K562 (cell line): ENCODE measurements around the gene KLHL18. TPM values are rescaled to one million over a fixed set of nuclear protein-coding genes. Genes with fewer than 3 reads are reported as not detected.

Experiments used
- ATAC-seq: fragments of 200-7000 bp; cut with Tn5 transposase; 3 replicates; pipeline ENCODE4 v1.9.1; 2020; ENCODE audit warnings: moderate library complexity
- BruUV-seq: library from RNA; stranded (reverse); fragments of 400-500 nt; replicated peaks from 2 replicates; lab custom pipeline; 2021; lab: Mats Ljungman, UMichigan
- CTCF ChIA-PET: fragments of 300-600 bp; formaldehyde crosslinking; extraction: SDS; loops from one replicate; lab custom pipeline; 2021; ENCODE audit warnings: low intra/inter-chr PET ratio; lab: Yijun Ruan, JAX
- POLR2A ChIA-PET: fragments of 300-600, 350-650 bp; sonication (Branson Sonifier 250); formaldehyde crosslinking; extraction: SDS; loops from one replicate; lab custom pipeline; 2021; ENCODE audit warnings: antibody characterized with exemption, inconsistent platforms; lab: Yijun Ruan, JAX
- DNase-seq, 4 experiments: peaks; one replicate each; pipeline versions ENCODE4 v3.0.0 to v3.0.0-alpha.2; 2011 to 2018; ENCODE audit warnings: low spot score in 3 of 4, mixed read lengths in 3 of 4; ENCODE audit errors: extremely low read depth in 1 of 4
- FAIRE-seq: peaks from 2 replicates; lab custom pipeline; 2011; peaks lifted over from hg19 to GRCh38; lab: Jason Lieb, UNC
- H2AFZ ChIP-seq: 2 replicates; pipeline ENCODE4 v1.6.0; 2011; ENCODE audit warnings: low read depth, low read length, control low read depth, inconsistent platforms
- H3K27ac ChIP-seq: fragments of 200-600 bp; 3 replicates; pipeline ENCODE4 v1.8.0; 2011; ENCODE audit warnings: low read depth, mild to moderate bottlenecking, control low read depth, inconsistent platforms, low read length, moderate library complexity, mixed read lengths; ENCODE audit errors: extremely low read depth
- H3K27me3 ChIP-seq, 2 experiments: fragments of 300-600 bp in 1 of 2; 2 replicates in 1 of 2; 3 replicates in 1 of 2; pipeline versions ENCODE4 v1.6.0 to v1.8.0; 2011; ENCODE audit warnings: inconsistent platforms in 2 of 2, low read length in 2 of 2, mild to moderate bottlenecking in 1 of 2, mixed read lengths in 1 of 2, moderate library complexity in 1 of 2; ENCODE audit not compliant: control insufficient read depth in 2 of 2, insufficient read depth in 2 of 2
- H3K36me3 ChIP-seq: fragments of 300-600 bp; 3 replicates; pipeline ENCODE4 v1.8.0; 2011; ENCODE audit warnings: mild to moderate bottlenecking, low read length, inconsistent platforms; ENCODE audit not compliant: control insufficient read depth, insufficient read depth
- H3K4me1 ChIP-seq, 2 experiments: fragments of 200-600 bp in 1 of 2; replicated peaks in 1 of 2; 2 replicates in 1 of 2; 3 replicates in 1 of 2; pipeline versions ENCODE4 v1.5.1 to v1.8.0; 2011; ENCODE audit warnings: inconsistent platforms in 2 of 2, low read length in 2 of 2, mild to moderate bottlenecking in 1 of 2, mixed read lengths in 1 of 2, moderate library complexity in 1 of 2; ENCODE audit not compliant: control insufficient read depth in 2 of 2, insufficient read depth in 2 of 2
- H3K4me2 ChIP-seq: 2 replicates; pipeline ENCODE4 v1.6.1; 2011; ENCODE audit warnings: low read length, control low read depth, inconsistent platforms, mixed read lengths; ENCODE audit not compliant: insufficient read depth
- H3K4me3 ChIP-seq: fragments of 200-600 bp; sonication (generic), shearing (Covaris generic); 2 replicates; pipeline ENCODE4 v1.5.1; 2016; ENCODE audit warnings: control low read depth, inconsistent platforms
- H3K79me2 ChIP-seq: fragments of 200-600 bp; 3 replicates; pipeline ENCODE4 v1.8.0; 2011; ENCODE audit warnings: low read length, inconsistent platforms; ENCODE audit not compliant: control insufficient read depth, insufficient read depth
- H3K9ac ChIP-seq, 2 experiments: 2 replicates each; pipeline versions ENCODE4 v1.6.0 to v1.6.1; 2011; ENCODE audit warnings: low read depth in 2 of 2, low read length in 2 of 2, control low read depth in 1 of 2, inconsistent platforms in 1 of 2, mild to moderate bottlenecking in 1 of 2, mixed read lengths in 1 of 2; ENCODE audit not compliant: insufficient read depth in 1 of 2
- H3K9me1 ChIP-seq: one replicate; pipeline ENCODE4 v1.6.0; 2011; ENCODE audit warnings: inconsistent platforms, mild to moderate bottlenecking, low read length, moderate library complexity; ENCODE audit not compliant: control insufficient read depth, insufficient read depth
- H3K9me3 ChIP-seq: replicated peaks from 2 replicates; pipeline ENCODE4 v1.5.1; 2011; ENCODE audit warnings: low read depth, low read length, inconsistent platforms; ENCODE audit not compliant: control insufficient read depth, insufficient read depth
- H4K20me1 ChIP-seq: replicated peaks from 2 replicates; pipeline ENCODE4 v1.6.1; 2011; ENCODE audit warnings: low read length, inconsistent platforms, mixed read lengths; ENCODE audit not compliant: control insufficient read depth, insufficient read depth
- ARID2 ChIP-seq: fragments of 450-650 bp; IDR thresholded peaks from 2 replicates; pipeline ENCODE4 v1.6.1; 2017; ENCODE audit warnings: antibody characterized with exemption, mild to moderate bottlenecking
- CC2D1A ChIP-seq: fragments of 450-650 bp; IDR thresholded peaks from 2 replicates; pipeline ENCODE4 v1.6.1; 2017; ENCODE audit warnings: mild to moderate bottlenecking
- FOXK2 ChIP-seq, 2 experiments: fragments of 450-650 bp; IDR thresholded peaks in 1 of 2; conservative IDR thresholded peaks in 1 of 2; 2 replicates each; pipeline ENCODE4 v1.6.1; 2016; ENCODE audit warnings: low read depth in 2 of 2, mild to moderate bottlenecking in 1 of 2
- HCFC1 ChIP-seq: IDR thresholded peaks from 2 replicates; pipeline ENCODE4 v1.6.1; 2012; ENCODE audit warnings: low read depth, low read length, improper control_type of control experiment
- HNRNPUL1 ChIP-seq: fragments of 200-400 bp; formaldehyde crosslinking; IDR thresholded peaks from 2 replicates; pipeline ENCODE4 v1.6.1; 2017; ENCODE audit warnings: low read length
- KLF16 ChIP-seq: IDR thresholded peaks from 2 replicates; pipeline ENCODE4 v1.6.1; 2016; ENCODE audit warnings: antibody characterized with exemption
- MECOM ChIP-seq: fragments of 250-450 bp; sonication (Bioruptor Pico); IDR thresholded peaks from 2 replicates; pipeline ENCODE4 v1.8.0; 2022; ENCODE audit warnings: inconsistent platforms
- MEIS2 ChIP-seq: fragments of 450-650 bp; IDR thresholded peaks from 2 replicates; pipeline ENCODE4 v1.6.1; 2014; ENCODE audit warnings: mild to moderate bottlenecking; ENCODE audit not compliant: partially characterized antibody
- NBN ChIP-seq: fragments of 450-650 bp; IDR thresholded peaks from 2 replicates; pipeline ENCODE4 v1.6.1; 2016; ENCODE audit warnings: low read depth, mild to moderate bottlenecking
- NEUROD1 ChIP-seq: fragments of 150-350 bp; IDR thresholded peaks from 2 replicates; pipeline ENCODE4 v1.6.1; 2014; ENCODE audit warnings: borderline replicate concordance, low read length, low read depth; ENCODE audit not compliant: partially characterized antibody
- SMARCA4 ChIP-seq: fragments of 450-650 bp; IDR thresholded peaks from 2 replicates; pipeline ENCODE4 v1.6.1; 2016
- VEZF1 ChIP-seq: fragments of 200-800 bp; sonication (Bioruptor generic); IDR thresholded peaks from 2 replicates; pipeline ENCODE4 v1.6.1; 2017; ENCODE audit warnings: missing genetic modification characterization, missing compliant biosample characterization
- WGBS: fragments of 100-300 bp; shearing (Covaris generic); methylation state at CpG from one replicate; pipeline ENCODE4 v1.1.6; 2016; ENCODE audit warnings: low coverage, mixed read lengths; ENCODE audit not compliant: insufficient coverage; ENCODE audit errors: missing lambda C conversion rate; 5-methylcytosine and 5-hydroxymethylcytosine counted together
- in situ Hi-C: fragments of 300-500 bp; cut with MboI; formaldehyde crosslinking; loops from 4 replicates; pipeline ENCODE4 v1.15.0; 2018; ENCODE audit warnings: inconsistent platforms, mixed read lengths
- intact Hi-C: fragments of 100-400 bp; cut with micrococcal nuclease; formaldehyde crosslinking; loops from 2 replicates; pipeline ENCODE4 v1.14.2; 2022
- polyA plus RNA-seq, 8 experiments: library from polyadenylated mRNA; depleted of rRNA in 4 of 8; stranded (reverse) in 5 of 8; unstranded in 3 of 8; fragments of >200 nt; fragmentation: Nextera tagmentation in 2 of 8; fragmentation: Illumina TruSeq in 1 of 8; extraction: Ambion mirVana in 2 of 8; extraction: Trizol in 1 of 8; gene quantifications; 2 replicates each; pipeline versions ENCODE4 v1.2.1 to v1.2.3, GENCODE V29; 2011 to 2014; ENCODE audit warnings: inconsistent platforms in 1 of 8, missing spikeins in 1 of 8
- total RNA-seq, 7 experiments: library from RNA; depleted of rRNA in 6 of 7; stranded (reverse); fragments of >200 nt in 6 of 7; fragmentation: Illumina TruSeq in 2 of 7; extraction: Trizol in 2 of 7; gene quantifications; 2 replicates each; pipeline versions ENCODE4 v1.2.1 to v1.2.3, GENCODE V29; 2011 to 2021; ENCODE audit warnings: low replicate concordance in 1 of 7
- TF ChIP-seq, protein P1 (sequence below): sonication (generic); formaldehyde crosslinking; IDR thresholded peaks from 2 replicates; pipeline ENCODE4 v1.8.0; 2023; ENCODE audit warnings: mild to moderate bottlenecking, missing genetic modification reagents
- TF ChIP-seq, protein P2 (sequence below): fragments of 450-650 bp; formaldehyde crosslinking; IDR thresholded peaks from 2 replicates; pipeline ENCODE4 v1.4.0; 2020; ENCODE audit warnings: mild to moderate bottlenecking, moderate library complexity

Gene KLHL18
- total and polyA plus RNA-seq, 9 of the 15 experiments (the other 6 are each of a cell fraction or from before 2014, with no cell fraction given) = 26.7 to 97.5 (median 48.7) TPM

DNA sequence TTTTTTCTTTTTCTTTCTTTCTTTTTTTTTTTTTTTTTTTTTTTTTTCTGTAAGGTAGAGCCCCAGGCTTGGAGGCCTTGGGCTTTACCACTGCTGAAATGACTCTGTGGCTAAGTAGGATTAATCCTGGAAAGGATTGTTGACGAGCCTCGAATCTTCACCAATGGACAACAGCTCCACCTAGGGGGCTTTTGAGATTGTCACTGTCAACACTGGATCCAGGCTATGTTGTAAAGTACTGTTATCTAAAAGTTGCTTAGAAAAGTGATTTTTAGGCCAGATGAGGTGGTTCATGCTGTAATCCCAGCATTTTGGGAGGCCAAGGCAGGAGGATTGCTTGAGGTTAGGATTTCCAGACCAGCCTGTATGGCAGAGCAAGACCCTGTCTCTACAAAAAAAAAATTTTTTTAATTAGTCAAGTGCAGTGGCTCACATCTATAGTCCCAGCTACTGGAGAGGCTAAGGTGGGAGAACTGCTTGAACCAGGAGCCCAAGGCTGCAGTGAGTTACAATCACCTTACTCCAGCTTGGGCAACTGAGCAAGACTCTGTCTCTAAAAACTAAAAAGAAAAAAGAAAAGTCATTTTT lies 41.6 kb downstream of the KLHL18 start:
- Histone ChIP-seq H3K4me1 (peaks cover 6 to 14% of the 10 kb centered on the region in 2 experiments; a peak in 3 of 5 replicates), H3K79me2 (no peaks in the 10 kb centered on the region; the same call in 2 of the 3 replicates), H3K9ac (no peak overlapping the region), H3K4me2 (no peak overlapping the region), H2AFZ (no peak overlapping the region), H3K9me1 (peaks cover 4% of the 10 kb centered on the region), H3K9me3 (no peaks in the 10 kb centered on the region), H4K20me1 (peaks cover 6% of the 10 kb centered on the region; the same call in 1 of the 2 replicates), H3K36me3 (peaks cover 86% of the 10 kb centered on the region), H3K27me3 (no peaks in the 10 kb centered on the region), H3K4me3 (no peak overlapping the region), H3K27ac (no peak overlapping the region)
- ATAC-seq (peak; percentile 96), DNase-seq (peak; percentile 77 to 87 (median 80)), FAIRE-seq (peak; percentile 90)
- intact Hi-C loops (loop anchor here (1.0 to 10.0 kb wide), 5 partner anchors 43 to 310 kb away; partner anchors contain the start of gene SETD2), in situ Hi-C loops (loop anchor here (5.0 kb wide), 2 partner anchors 42 to 72 kb away; partner anchors contain the start of genes KIF9 and KLHL18)
- POLR2A ChIA-PET = interaction anchor here (0.7 to 1.8 kb wide), 10 partner anchors 10 to 69 kb away, joined by 3 to 8 read pairs (median 4); no protein-coding TSS in a partner anchor
- WGBS = 0% methylated on average over 2 of the region's 2 CpGs
- no TSS peak for BruUV-seq
- CTCF ChIA-PET = interaction anchor here (0.7 to 3.0 kb wide), 7 partner anchors 43 to 458 kb away, joined by 3 to 34 read pairs (median 3); partner anchors contain the start of genes KIF9, KLHL18 and SETD2
- peak; percentile 23; the same call in 1 of the 2 replicates for TF ChIP-seq HCFC1
- TF ChIP-seq NEUROD1 = no peak
- peak; percentile 26 for TF ChIP-seq MEIS2
- TF ChIP-seq SMARCA4 = no peak
- peak; percentile 74 to 76 for TF ChIP-seq FOXK2 (conservative IDR thresholded peaks at IDR 0.05 in 1 of 2, IDR thresholded peaks at IDR 0.05 in 1 of 2; ENCODE audit: low read depth in 2 of 2)
- TF ChIP-seq VEZF1 = peak; percentile 26; the same call in 1 of the 2 replicates
- no peak for TF ChIP-seq HNRNPUL1
- TF ChIP-seq KLF16 = 0 out of 2 replicates have a peak, but pooled peaks have one; percentile 57
- 0 out of 2 replicates have a peak, but pooled peaks have one; percentile 46 for TF ChIP-seq CC2D1A
- peak; percentile 69 for TF ChIP-seq ARID2
- TF ChIP-seq NBN = 0 out of 2 replicates have a peak, but pooled peaks have one; percentile 25
- TF ChIP-seq MECOM = no peak
- TF ChIP-seq, protein P1, sequence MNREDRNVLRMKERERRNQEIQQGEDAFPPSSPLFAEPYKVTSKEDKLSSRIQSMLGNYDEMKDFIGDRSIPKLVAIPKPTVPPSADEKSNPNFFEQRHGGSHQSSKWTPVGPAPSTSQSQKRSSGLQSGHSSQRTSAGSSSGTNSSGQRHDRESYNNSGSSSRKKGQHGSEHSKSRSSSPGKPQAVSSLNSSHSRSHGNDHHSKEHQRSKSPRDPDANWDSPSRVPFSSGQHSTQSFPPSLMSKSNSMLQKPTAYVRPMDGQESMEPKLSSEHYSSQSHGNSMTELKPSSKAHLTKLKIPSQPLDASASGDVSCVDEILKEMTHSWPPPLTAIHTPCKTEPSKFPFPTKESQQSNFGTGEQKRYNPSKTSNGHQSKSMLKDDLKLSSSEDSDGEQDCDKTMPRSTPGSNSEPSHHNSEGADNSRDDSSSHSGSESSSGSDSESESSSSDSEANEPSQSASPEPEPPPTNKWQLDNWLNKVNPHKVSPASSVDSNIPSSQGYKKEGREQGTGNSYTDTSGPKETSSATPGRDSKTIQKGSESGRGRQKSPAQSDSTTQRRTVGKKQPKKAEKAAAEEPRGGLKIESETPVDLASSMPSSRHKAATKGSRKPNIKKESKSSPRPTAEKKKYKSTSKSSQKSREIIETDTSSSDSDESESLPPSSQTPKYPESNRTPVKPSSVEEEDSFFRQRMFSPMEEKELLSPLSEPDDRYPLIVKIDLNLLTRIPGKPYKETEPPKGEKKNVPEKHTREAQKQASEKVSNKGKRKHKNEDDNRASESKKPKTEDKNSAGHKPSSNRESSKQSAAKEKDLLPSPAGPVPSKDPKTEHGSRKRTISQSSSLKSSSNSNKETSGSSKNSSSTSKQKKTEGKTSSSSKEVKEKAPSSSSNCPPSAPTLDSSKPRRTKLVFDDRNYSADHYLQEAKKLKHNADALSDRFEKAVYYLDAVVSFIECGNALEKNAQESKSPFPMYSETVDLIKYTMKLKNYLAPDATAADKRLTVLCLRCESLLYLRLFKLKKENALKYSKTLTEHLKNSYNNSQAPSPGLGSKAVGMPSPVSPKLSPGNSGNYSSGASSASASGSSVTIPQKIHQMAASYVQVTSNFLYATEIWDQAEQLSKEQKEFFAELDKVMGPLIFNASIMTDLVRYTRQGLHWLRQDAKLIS (CRISPR knock-in tag) = no peak
- TF ChIP-seq, protein P2, sequence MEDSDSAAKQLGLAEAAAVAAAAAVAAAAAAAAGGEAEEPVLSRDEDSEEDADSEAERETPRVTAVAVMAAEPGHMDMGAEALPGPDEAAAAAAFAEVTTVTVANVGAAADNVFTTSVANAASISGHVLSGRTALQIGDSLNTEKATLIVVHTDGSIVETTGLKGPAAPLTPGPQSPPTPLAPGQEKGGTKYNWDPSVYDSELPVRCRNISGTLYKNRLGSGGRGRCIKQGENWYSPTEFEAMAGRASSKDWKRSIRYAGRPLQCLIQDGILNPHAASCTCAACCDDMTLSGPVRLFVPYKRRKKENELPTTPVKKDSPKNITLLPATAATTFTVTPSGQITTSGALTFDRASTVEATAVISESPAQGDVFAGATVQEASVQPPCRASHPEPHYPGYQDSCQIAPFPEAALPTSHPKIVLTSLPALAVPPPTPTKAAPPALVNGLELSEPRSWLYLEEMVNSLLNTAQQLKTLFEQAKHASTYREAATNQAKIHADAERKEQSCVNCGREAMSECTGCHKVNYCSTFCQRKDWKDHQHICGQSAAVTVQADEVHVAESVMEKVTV (CRISPR knock-in tag) = peak; percentile 73
